ELR (cell line): ENCODE measurements around the gene RAD54L.
"Not testable (repeated sequence)": the region's sequence is repeated elsewhere in the genome, so short reads cannot be mapped to it uniquely, and the experiment has no call there.

Experiments used
- DNase-seq: peaks from one replicate; pipeline ENCODE4 v3.0.0-alpha.2; 2015; ENCODE audit warnings: low read depth

The RAD54L gene

DNA sequence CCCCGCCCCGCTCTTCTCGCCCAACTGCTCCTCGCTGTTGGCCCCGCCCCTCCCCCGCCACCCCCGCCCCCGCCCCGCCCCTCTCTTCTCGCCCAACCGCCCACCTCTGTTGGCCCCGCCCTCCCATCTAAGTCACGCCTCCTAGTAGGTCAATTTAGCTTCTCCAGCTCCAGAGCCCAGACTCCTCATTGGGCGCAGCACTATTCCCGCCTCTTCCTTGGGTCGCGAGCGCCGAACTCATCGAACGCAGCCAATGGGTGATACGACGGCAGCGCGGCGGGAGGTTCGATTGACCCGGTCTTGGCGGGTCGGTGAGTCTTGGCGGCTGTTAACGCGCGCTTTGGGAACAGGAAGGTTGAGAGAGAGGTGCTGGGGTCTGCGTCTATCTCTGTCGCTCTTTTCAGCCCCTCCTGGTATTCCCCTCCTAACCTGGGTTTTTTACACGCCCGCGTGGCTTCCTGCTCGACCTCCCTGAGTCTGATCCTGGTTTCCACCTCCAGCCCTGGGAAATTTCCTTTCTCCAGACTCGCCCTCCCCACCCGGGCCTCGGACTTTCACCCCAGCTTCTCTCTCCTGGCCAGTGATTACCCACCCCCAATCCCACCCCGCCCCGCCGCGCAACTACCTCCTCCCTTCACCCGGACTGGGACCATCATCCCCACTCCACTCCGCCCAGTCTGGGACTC is at the start of gene RAD54L:
RAD54L (plus strand) TSS at position 328 of the 686 bp plus-strand sequence. CDS start 643 bp downstream, outside the sequence.
- DNase-seq: peak; percentile 100

DNA sequence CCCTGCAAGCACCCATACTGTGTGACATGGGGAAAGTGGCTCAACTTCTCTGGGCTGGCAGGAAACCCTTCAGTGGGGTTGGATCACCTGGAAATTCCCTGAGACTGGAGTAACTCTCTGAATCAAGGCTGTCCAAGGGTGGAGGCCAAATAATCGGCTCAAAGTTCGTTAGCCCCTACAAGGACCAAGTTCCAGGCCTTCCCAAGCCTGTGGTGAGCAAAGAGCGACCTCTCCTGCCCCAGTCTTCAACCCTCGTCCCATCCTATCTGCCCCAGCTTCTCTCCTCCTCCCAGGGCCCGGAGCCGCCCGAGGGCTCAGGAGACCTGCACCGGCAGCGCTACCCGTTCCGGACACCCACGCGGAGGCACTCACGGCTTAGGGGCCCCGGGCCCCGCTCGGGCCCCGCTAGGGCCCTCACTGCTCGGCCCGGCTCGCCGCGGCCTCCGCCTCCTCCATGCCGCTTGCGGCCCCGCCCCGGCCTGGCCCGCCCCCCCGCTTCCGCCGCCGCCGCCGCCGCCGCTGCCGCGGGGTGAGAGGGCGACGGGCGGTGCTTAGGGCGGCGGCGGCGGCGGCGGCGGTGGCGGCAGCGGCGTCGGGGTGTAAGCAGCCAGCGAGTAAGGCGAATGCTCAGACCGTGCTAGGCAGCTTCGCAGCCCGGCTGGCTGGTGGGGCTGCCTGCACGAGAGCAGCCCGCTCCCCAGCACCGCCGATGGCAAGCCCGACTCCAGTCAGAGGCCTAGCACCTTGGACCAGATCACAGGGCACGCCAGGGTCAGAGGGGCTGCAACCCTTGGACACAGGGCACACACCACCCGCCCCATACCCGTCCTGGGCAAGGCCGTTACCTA is 49.4 kb upstream of the RAD54L start, which contains the start of gene POMGNT1:
POMGNT1 (minus strand) TSS at position 471 of the 848 bp plus-strand sequence. CDS start 613 bp downstream, outside the sequence.
- DNase-seq: peak; percentile 80

DNA sequence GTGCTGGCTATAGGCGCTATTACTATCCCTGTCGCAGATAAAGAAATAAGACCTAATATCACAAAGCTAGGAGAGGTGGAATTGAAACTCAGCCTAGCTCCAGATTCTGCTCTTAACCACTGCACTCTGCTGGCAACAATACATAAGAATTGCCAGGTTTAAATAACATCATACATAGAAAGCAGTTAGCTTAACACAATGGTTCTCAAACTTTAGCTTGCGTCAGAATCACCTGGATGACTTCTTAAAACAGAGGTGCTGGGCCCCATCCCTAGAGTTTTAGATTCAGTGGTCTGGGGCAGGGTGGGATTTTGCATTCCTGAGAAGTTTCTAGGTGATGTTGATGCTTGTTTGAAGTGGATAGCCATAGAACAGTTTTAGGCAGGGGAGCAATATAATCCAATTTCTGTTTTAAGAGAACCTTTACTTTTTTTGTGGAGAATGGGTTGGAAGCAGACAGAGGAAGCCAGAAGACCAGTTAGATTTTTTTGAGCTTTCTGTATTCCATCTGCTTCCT is 48.3 kb upstream of the RAD54L start:
- no peak for DNase-seq

DNA sequence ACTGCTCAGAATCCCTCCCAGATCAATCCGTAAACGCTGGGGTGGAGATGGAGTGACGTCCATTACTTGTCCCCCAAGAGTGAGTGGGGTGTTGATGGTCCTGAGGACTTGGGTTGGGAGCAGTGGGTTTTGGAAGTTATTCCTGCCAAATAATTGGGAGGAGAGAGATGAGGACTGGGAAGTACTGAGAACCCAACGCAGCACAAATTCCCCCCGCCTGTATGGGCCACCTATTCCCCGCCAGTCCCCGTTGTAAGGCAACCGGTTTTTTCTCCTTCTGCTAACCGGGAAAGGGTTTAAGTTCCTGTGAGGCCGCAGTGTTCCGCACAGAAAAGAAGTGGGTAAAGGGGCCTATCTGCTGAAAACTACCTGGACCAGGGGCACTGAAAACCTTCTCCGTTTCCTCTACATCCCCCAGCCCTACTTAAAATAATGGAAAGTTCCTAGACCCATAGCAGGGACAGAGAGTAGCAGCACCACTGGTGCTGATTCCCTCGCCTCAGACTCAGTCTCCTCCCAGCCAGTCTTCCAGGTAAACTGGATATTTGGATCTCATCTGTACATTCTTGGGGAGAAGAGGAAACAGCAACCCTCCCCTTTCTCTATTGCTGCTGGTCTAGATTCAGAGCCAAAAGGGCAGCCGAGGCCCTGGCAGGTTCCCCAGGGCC is 43.7 kb upstream of the RAD54L start:
- no peak for DNase-seq

DNA sequence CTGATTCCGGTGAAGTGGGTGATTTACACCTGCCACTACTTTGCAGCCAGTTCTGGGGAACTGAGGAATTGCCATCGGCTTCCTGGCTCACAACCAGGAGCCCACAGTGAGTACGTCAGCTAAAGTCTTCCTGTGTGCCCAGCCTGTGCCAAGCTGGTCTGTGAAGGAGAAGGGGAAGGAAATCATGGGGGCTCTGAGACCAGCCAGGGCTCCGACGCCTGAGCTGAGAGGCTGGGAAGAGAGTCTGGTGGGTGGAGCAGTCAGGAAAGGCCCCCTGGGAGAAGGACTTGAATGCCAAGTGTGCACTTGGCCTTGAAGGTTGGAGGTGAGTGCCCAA is 43.2 kb upstream of the RAD54L start:
- DNase-seq: no peak

DNA sequence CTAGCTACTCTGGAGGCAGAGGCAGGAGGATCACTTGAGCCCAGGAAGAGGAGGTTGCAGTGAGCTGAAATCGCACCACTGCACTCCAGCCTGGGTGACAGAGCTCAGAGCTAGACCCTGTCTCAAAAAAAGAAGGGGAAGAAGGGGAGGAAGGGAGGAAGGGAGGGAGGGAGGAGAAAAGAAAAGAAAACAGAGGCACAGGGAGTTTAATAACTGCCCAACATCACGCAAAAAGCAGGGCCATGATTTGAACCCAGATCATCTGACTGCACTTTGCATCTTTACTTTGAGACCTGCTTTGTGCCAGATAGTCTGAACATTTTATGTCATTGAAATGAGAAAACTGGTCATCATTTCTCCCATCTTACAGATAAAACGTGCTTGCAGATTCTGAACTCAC is 42.4 kb upstream of the RAD54L start:
- DNase-seq: no peak

DNA sequence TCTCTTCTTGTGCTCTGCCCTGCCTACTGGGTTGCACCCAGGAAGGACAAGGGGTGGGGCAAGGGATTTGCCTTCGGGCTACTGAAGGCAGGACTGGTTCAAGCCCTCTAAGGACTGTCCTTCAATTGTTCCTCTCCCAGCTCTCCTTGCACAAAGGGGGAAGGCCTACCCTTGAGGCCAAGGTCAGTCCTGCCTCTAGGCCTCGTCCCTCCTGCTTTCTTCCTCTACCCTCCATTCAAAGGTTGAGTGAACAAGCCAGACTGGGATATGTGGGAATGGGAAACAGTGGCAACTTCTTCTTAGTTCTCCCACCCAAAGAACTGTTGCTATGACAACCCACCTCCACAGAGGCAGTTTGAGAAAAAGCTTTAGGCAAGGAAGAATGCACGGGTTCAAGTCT is 41.8 kb upstream of the RAD54L start:
- DNase-seq: no peak

DNA sequence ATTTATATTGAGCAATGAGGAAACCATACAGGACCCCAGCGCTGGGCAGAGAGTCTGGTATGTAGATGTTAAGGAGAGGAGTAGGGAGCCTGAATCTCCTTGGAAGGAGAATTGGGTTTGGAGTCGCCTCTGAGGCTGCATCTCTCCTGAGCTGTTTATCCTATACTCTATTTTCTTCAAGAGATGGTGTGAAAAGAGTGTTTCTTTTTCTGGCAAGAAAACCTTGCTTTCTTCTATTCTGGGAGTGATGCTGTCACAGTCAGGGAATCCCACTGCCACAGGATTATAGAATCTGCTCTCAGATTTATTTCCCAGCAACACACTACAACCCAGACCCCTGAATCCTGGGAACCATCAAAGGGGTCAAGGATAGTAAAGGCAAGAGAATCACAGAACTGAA is 41.2 kb upstream of the RAD54L start:
- DNase-seq: no peak

DNA sequence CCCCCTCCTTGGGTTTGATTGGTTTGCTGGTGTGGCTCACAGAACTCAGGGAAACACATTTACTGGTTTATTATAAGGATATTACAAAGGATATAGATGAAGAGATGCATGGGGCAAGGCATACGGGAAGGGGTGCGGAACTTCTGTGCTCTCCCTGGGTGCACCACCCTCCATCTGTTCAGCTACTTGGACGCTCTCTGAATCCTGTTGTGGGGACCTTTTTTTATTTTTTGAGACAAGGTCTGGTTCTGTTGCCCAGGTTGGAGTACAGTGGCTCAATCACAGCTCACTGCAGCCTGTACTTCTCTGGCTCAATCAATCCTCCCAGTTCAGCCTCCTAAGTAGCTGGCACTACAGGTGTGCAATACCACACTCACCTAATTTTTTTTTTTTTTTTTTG is 37.0 kb upstream of the RAD54L start:
- DNase-seq: no peak

DNA sequence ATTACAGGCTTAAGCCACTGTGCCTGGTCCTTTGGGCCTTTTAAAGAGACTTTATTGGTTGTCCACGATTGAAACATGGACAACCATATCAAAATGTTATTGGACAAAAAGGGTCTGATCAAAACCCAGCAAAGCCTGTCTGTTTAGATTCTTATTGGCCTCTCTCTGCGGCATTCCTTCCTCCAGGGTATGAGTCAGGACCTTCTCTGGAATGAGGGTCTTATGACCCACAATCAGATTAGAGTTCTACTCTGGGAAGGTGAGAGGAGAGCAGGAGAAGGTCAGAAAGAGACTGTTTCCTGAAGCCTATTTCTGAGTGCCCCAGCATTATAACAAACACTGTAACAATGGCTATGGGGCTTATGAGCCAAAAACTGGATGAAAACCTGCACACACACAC is 36.5 kb upstream of the RAD54L start:
- DNase-seq: no peak

DNA sequence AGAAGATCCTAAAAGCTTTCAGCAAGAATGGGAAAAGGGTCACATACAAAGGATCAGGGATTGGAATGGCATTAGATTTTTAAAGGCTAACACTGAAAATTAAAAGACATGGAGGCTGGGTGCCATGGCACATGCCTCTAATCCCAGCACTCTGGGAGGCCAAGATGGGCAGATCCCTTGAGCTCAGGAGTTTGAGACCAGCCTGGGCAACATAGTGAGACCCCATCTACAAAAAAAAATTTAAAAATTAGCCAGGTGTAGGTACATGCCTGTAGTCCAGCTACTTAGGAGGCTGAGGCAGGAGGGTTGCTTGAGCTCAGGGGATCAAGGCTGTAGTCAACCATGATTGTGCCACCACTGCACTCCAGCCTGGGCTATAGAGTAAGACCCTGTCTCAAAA is 32.1 kb upstream of the RAD54L start:
- no peak for DNase-seq

DNA sequence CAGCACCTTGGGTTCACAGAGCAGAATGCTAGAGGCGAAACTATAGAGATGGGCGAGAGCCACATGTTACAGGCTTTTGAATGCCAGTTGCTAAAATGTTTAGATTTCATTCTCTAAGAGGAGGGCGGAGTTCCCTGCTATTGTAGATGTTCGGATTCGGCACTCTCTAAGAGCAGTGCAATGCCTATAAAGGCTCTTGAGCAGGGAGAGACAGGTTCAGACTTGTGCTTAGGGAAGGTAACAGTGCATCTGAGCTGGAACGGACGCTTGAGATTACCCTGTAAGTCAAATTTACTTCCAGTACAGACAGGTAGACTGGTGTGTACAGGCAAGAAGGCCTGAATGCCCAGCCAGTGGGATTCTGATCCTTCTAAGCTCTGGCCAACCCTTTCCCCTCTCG is 29.1 kb upstream of the RAD54L start:
- DNase-seq: no peak

DNA sequence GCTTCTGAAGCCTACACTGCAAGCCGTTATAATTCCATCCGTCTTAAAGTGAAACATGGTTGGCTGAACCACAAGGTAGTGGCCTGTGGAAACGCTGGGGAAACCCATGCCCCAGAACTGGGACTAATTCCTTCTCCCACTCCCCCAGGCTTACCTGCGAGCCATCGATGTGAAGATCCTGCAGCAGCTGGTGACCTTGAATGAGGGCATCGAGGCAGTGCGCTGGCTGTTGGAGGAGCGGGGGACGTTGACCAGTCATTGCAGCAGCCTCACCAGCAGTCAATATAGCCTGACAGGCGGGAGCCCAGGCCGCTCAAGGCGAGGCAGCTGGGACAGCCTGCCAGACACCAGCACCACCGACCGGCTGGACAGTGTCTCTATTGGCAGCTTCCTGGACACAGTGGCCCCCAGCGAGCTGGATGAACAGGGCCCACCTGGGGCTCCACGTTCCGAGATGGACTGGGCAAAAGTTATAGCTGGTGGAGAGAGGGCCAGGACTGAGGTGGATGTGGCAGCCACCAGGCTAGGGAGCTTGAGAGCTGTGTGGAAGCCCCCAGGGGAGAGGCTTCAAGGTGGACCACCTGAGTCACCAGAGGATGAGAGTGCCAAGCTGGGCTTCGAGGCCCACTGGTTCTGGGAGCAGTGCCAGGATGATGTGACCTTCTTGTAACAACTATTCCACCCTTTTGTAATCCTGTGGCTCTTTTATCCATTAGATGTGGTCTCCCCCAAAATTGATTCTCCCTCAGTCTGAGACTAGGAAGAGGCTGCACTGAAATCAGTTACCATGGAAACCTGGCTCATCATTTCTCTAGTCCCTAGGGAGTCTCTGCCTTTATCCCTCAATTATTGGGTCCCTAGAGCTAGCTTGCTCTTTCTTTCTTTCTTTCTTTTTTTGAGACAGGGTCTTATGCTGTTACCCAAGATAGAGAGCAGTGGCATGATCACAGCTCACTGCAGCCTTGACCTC is 27.7 kb upstream of the RAD54L start:
- peak; percentile 26 for DNase-seq

DNA sequence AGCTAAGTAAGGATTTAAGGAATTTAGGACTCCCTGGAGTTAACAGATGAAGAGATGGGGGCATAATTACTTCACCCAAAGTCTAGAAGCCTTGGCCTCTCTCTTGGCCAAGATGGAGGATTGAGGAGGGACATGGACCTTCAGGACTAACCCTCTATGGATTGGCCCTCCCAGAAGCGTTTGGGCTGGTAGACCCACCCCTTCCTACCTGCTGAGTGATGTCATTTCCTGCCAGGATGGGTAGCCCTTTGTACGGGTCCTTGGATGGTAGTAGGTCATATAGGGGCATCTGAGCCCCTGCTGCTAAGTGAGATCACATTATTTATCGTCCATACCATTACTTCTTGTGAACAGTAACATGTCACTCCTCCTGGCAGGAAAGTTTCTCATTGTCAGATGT is 26.8 kb upstream of the RAD54L start:
- DNase-seq: no peak

DNA sequence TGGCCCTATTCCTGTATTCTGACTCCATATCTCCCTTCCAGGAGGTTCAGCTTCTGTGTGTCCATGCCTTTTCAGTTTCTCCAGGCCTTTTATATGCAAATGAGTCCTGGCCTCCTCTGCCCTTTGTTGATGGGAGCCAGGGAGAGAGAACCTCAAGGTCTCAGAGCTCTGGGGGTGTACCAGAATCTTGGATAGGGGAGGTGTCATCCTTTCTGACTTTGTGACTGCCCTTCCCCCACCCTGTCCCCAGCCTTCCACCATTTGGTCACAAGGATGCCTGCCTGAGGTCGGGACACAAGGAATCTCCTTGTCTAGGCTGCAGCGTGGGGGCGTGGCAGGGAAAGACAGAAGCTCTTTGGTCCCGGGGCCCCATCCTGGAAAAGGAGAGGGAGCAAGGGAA is 25.8 kb upstream of the RAD54L start:
- no peak for DNase-seq

DNA sequence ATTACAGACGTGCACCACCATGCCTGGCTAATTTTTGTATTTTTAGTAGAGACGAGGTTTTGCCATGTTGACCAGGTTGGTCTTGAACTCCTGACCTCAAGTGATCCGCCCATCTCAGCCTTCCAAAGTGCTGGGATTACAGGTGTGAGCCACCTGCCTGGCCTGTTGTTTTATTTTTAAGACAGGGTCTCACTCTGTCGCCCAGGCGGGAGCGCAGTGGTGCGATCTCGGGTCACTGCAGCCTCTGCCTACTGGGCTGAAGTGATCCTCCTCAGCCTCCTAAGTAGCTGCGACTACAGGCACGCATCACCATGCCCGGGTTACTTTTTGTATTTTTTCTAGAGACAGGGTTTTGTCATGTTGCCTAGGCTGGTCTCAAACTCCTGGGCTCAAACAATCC is 24.5 kb upstream of the RAD54L start:
- DNase-seq: not testable (repeated sequence)

DNA sequence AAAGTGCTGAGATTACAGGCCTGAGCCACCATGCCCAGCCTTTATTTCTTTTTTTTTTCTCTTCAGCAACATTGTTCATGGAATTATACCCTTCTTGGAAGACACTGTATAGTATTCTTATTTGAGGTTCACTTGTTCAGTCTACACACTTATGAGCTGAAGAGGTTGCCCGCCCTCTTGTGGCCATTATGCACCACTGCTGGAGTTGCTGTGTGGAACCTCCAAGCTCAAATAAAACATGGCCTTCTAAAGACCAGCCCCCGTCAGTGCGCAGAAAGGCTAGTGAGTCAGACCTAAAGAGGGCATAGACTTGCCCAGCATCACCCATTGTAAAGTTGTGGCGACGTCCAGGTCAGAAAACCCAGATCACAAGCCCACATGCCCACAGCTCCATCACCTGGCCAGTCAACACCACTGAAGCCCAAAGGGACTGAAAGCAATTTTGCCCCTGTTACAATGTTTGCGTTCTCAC is 24.1 kb upstream of the RAD54L start:
- peak; percentile 92 for DNase-seq

DNA sequence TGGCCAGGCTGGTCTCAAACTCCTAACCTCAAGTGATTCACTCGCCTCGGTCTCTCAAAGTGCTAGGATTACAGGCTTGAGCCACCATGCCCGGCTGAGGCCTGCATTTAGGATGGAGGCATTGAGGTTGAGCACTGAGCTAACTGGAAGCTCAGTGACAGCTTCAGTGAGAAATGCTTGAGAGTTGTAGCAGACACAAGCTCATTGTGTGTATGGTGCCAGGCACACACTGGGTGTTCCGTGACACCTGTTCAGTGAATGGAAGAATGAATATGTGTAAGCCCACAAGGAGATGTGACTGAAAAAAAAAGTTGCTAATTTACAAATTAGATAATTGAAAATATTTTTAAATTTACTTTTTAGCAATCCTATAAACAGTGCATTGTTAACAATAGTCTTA is 22.6 kb upstream of the RAD54L start:
- no peak for DNase-seq

DNA sequence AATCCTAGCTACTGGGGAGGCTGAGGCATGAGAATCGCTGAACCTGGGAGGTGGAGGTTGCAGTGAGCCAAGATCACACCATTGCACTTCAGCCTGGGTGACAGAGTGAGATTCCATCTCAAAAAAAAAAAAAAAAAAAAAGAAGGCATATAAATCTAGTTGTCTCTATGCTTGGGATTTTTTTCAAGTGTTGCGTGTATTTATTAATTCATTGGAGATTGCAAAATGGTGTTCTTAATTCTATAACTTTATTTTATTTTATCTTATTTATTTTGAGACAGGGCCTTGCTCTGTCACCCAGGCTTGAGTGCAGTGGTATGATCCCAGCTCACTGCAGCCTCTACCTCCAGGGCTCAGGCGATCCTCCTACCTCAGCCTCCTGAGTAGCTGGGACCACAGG is 16.3 kb upstream of the RAD54L start:
- DNase-seq: not testable (repeated sequence)

DNA sequence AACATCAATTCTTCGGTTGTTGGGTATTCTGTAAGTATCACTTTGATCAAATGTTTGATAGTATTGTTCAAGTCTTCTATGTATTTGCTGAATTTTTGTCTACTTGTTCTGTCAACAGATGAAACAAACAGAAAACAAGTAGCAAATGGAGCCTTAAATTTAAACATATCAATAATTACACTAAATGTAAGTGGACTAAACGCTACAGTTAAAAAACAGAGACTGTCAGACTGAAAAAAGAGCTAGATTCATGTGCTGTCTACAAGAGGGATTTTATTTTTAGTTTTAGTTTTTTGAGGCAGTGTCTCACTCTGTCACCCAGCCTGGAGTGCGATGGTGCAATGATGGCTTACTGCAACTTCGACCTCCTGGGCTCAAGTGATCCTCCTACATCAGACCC is 10.7 kb upstream of the RAD54L start:
- no peak for DNase-seq

DNA sequence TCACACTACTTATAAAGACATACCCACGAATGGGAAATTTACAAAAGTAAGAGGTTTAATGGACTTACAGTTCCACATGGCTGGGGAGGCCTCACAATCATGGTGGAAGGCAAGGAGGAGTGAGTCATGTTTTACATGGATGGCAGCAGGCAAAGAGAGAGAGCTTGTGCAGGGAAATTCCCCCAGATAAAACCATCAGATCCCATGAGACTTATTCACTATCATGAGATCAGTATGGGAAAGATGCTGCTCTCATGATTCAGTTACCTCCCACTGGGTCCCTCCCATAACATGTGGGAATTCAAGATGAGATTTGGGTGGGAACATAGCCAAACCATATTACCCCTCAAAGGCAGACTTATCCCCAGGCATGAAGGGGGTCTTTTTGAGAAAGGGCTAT is 8.7 kb upstream of the RAD54L start:
- peak; percentile 55 for DNase-seq
